NCI-H1105 treated with DMSO at 0.1 percent for 48 hours (cell line): Measurements from ENCODE around the gene RAG2.

Experiments
- DNase-seq: peaks from one replicate; lab custom pipeline; 2025; lab: John Stamatoyannopoulos, UW

Gene RAG2

DNA sequence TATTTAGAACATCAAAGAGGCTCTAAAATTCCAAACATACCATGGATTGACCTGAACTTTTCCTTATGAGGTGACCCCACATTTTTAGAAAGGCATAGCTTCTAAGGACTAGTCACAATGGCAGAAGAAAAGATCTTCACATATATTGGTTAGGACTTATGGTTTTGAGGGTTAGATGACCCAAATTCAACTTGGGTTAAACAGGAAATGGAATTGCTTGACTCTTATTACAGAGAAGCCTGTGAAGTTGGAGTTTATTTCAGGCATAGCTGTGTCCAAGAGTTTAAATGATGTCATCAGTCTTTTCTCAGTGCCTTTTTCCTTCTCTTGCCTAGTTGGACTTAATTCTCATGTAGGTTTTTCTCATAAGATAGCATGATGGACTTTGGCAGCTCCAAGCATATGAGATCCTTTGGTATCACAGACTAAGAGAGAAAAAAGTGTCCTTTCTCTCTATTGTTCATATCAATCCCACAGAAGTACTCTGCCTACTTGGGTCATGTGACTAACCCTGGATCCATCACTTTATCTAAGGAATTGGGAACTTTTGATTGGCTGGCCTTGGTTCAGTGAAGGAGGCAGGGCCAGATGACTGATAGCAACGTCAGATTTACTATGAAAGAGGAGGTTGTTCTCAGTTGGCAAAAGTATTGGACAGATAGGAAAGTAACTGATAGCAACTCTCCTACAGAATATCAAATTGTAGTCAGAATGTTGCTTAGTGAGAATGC is 47.5 kb downstream of the RAG2 start:
- no peak for DNase-seq
